PC-9 (cell line): Measurements from ENCODE around the gene AP5B1. TPM values are rescaled to one million over a fixed set of nuclear protein-coding genes. Genes with fewer than 3 reads are reported as not detected.

Source experiments
- BruUV-seq: library from RNA; stranded (reverse); fragments of 400-500 nt; replicated peaks from 2 replicates; lab custom pipeline; 2021; lab: Mats Ljungman, UMichigan
- CTCF ChIA-PET: fragments of 300-600 bp; sonication (Branson Sonifier 250); formaldehyde crosslinking; loops from one replicate; lab custom pipeline; 2022; ENCODE audit warnings: antibody characterized with exemption; lab: Charles Lee
- POLR2A ChIA-PET: fragments of 300-600 bp; sonication (Branson Sonifier 250); formaldehyde crosslinking; loops from one replicate; lab custom pipeline; 2022; ENCODE audit warnings: antibody characterized with exemption; ENCODE audit not compliant: unreplicated experiment; lab: Charles Lee
- DNase-seq, 2 experiments: peaks; one replicate each; pipeline versions ENCODE4 v3.0.0 to v3.0.0-alpha.2; 2015 to 2022; ENCODE audit warnings: mixed read lengths in 1 of 2
- H2AFZ ChIP-seq: fragments of 200-600 bp; sonication (generic); 2 replicates; pipeline ENCODE4 v1.8.1; 2017; ENCODE audit warnings: antibody characterized with exemption
- H3F3A ChIP-seq: fragments of 200-600 bp; sonication (generic); 2 replicates; pipeline ENCODE4 v1.8.1; 2017; ENCODE audit warnings: antibody characterized with exemption, mild to moderate bottlenecking, low read depth; ENCODE audit not compliant: insufficient read depth
- H3K27ac ChIP-seq: fragments of 200-600 bp; sonication (generic); 2 replicates; pipeline ENCODE4 v1.6.1; 2016; ENCODE audit warnings: mixed run types
- H3K27me3 ChIP-seq: fragments of 200-600 bp; sonication (generic); 2 replicates; pipeline ENCODE4 v1.6.1; 2016; ENCODE audit warnings: low read depth, mixed run types; ENCODE audit not compliant: insufficient read depth
- H3K36me3 ChIP-seq: fragments of 200-600 bp; sonication (generic); 2 replicates; pipeline ENCODE4 v1.6.1; 2016; ENCODE audit warnings: low read depth, mixed run types
- H3K4me1 ChIP-seq: fragments of 200-600 bp; sonication (generic); replicated peaks from 2 replicates; pipeline ENCODE4 v1.6.1; 2016; ENCODE audit warnings: mixed run types; ENCODE audit not compliant: insufficient read depth
- H3K4me2 ChIP-seq: fragments of 200-600 bp; sonication (generic); 2 replicates; pipeline ENCODE4 v1.6.1; 2017; ENCODE audit warnings: mixed run types
- H3K4me3 ChIP-seq: fragments of 200-600 bp; sonication (generic); 2 replicates; pipeline ENCODE4 v1.6.1; 2016; ENCODE audit warnings: mixed run types
- H3K79me2 ChIP-seq: fragments of 200-600 bp; sonication (generic); 2 replicates; pipeline ENCODE4 v1.6.1; 2017; ENCODE audit warnings: low read depth, mixed run types
- H3K9me2 ChIP-seq: fragments of 200-600 bp; sonication (generic); 2 replicates; pipeline ENCODE4 v1.8.1; 2017; ENCODE audit warnings: mild to moderate bottlenecking; ENCODE audit not compliant: insufficient read depth
- H3K9me3 ChIP-seq: fragments of 200-600 bp; sonication (generic); 2 replicates; pipeline ENCODE4 v1.8.1; 2016; ENCODE audit warnings: low read depth; ENCODE audit not compliant: insufficient read depth
- H4K20me1 ChIP-seq: fragments of 200-600 bp; sonication (generic); 2 replicates; pipeline ENCODE4 v1.8.1; 2017; ENCODE audit not compliant: insufficient read depth
- CTCF ChIP-seq: fragments of 200-600 bp; sonication (generic); conservative IDR thresholded peaks from 2 replicates; pipeline ENCODE4 v1.6.1; 2017; ENCODE audit warnings: mixed run types, antibody characterized with exemption, mild to moderate bottlenecking, moderate library complexity
- EZH2 ChIP-seq: fragments of 200-600 bp; sonication (generic); IDR thresholded peaks from 2 replicates; pipeline ENCODE4 v1.8.0; 2017; ENCODE audit warnings: antibody characterized with exemption, low read depth
- intact Hi-C: fragments of 100-400 bp; cut with micrococcal nuclease; formaldehyde crosslinking; loops from one replicate; pipeline ENCODE4 v1.10.0; 2022; ENCODE audit not compliant: unreplicated experiment
- total RNA-seq: library from RNA; stranded (reverse); gene quantifications from 2 replicates; pipeline ENCODE4 v1.2.3, GENCODE V29; 2021

The AP5B1 gene
- total RNA-seq, 1 experiment from 2014 or later = 20.8 TPM

- H3F3A ChIP-seq = peaks cover 33% of the 10 kb centered on the region
- H3K27ac ChIP-seq = no peak overlapping the region
- peaks cover 13% of the 10 kb centered on the region for H3K79me2 ChIP-seq
- H3K4me1 ChIP-seq = peaks cover 28% of the 10 kb centered on the region
- TF ChIP-seq EZH2 = no peak
- TF ChIP-seq CTCF = no peak
- DNase-seq = no peak
- ChIA-PET CTCF (interaction anchor here (0.8 to 2.7 kb wide), 5 partner anchors 15 to 66 kb away, joined by 3 to 22 read pairs (median 12); partner anchors contain the start of gene KAT5), POLR2A (no interaction called here)
- H3K36me3 ChIP-seq = 0 out of 2 replicates have a peak, but pooled peaks cover 3% of the 10 kb centered on the region
- no peak overlapping the region for H2AFZ ChIP-seq
- no peak overlapping the region for H3K4me2 ChIP-seq
- intact Hi-C loops = no loop called here
- H3K27me3 ChIP-seq = no peaks in the 10 kb centered on the region
- no peaks in the 10 kb centered on the region for H3K9me2 ChIP-seq
- H4K20me1 ChIP-seq = no peaks in the 10 kb centered on the region; the same call in 1 of the 2 replicates
- no peak overlapping the region for H3K4me3 ChIP-seq
- no peaks in the 10 kb centered on the region for H3K9me3 ChIP-seq
- BruUV-seq = no TSS peak
Observed at GRCh38 chr11:65778431-65778900, 2.3 kb downstream of the AP5B1 start.

- Histone ChIP-seq H3K4me3 (no peak overlapping the region), H3K79me2 (peaks cover 13% of the 10 kb centered on the region), H3F3A (peaks cover 31% of the 10 kb centered on the region), H3K9me3 (no peaks in the 10 kb centered on the region), H3K4me1 (peaks cover 28% of the 10 kb centered on the region), H4K20me1 (no peaks in the 10 kb centered on the region; the same call in 1 of the 2 replicates), H3K9me2 (no peaks in the 10 kb centered on the region), H3K27ac (no peak overlapping the region), H3K4me2 (no peak overlapping the region), H2AFZ (no peak overlapping the region), H3K36me3 (0 out of 2 replicates have a peak, but pooled peaks cover 3% of the 10 kb centered on the region), H3K27me3 (no peaks in the 10 kb centered on the region)
- CTCF ChIA-PET = interaction anchor here (1.0 to 2.7 kb wide), 2 partner anchors 15 to 40 kb away, joined by 4 to 16 read pairs; no protein-coding TSS in a partner anchor
- POLR2A ChIA-PET = interaction anchor here (0.6 kb wide), 1 partner anchor 57 kb away, joined by 4 read pairs; the partner anchor contains the start of gene RNASEH2C
- TF ChIP-seq CTCF = no peak
- TF ChIP-seq EZH2 = no peak
- no peak for DNase-seq
- no TSS peak for BruUV-seq
- intact Hi-C loops = no loop called here
Observed at GRCh38 chr11:65777821-65778361, 2.9 kb downstream of the AP5B1 start.

GRCh38 chr11:65777241-65777640 is 3.5 kb downstream of the AP5B1 start:
- DNase-seq = no peak
- peak overlapping the region; percentile 62; the same call in 1 of the 2 replicates for H3K27ac ChIP-seq

More at GRCh38 chr11:65777241-65777640, 3.5 kb downstream of the AP5B1 start:
- peaks cover 28% of the 10 kb centered on the region for H3K4me1 ChIP-seq
- H3K79me2 ChIP-seq = peaks cover 13% of the 10 kb centered on the region
- H3K4me3 ChIP-seq = no peak overlapping the region
- POLR2A ChIA-PET = interaction anchor here (0.6 kb wide), 1 partner anchor 56 kb away, joined by 4 read pairs; the partner anchor contains the start of gene RNASEH2C
- TF ChIP-seq CTCF (no peak), EZH2 (no peak)
- intact Hi-C loops = no loop called here
- H3F3A ChIP-seq = peaks cover 24% of the 10 kb centered on the region
- H3K4me2 ChIP-seq = no peak overlapping the region; the same call in 1 of the 2 replicates
- H3K27me3 ChIP-seq = no peaks in the 10 kb centered on the region
- H2AFZ ChIP-seq = no peak overlapping the region
- no TSS peak for BruUV-seq
- CTCF ChIA-PET = interaction anchor here (0.6 to 1.0 kb wide), 3 partner anchors 9 to 198 kb away, joined by 4 to 10 read pairs (median 4); partner anchors contain the start of gene FIBP
- H3K36me3 ChIP-seq = 0 out of 2 replicates have a peak, but pooled peaks cover 3% of the 10 kb centered on the region
- no peaks in the 10 kb centered on the region for H3K9me2 ChIP-seq
- no peaks in the 10 kb centered on the region; the same call in 1 of the 2 replicates for H4K20me1 ChIP-seq
- H3K9me3 ChIP-seq = no peaks in the 10 kb centered on the region
